Fibroblast of upper back skin (primary cell): ENCODE data around the gene PLOD1.
A peak's percentile ranks its signal among the peaks of the same experiment; 100 is the strongest.

Experiments used
- DNase-seq: peaks from one replicate; pipeline ENCODE4 v3.0.0-alpha.2; 2013

PLOD1 gene

GRCh38 chr1:11940260-11940921, 5.9 kb downstream of the PLOD1 start:
- no peak for DNase-seq

- DNase-seq = no peak
Measured at GRCh38 chr1:11942280-11942679, 7.8 kb downstream of the PLOD1 start.

- DNase-seq = no peak
Measured at GRCh38 chr1:11943619-11944018, 9.1 kb downstream of the PLOD1 start.

- DNase-seq = no peak
Measured at GRCh38 chr1:11944358-11944931, 9.9 kb downstream of the PLOD1 start.

- DNase-seq = no peak
Measured at GRCh38 chr1:11946647-11947046, 12.1 kb downstream of the PLOD1 start.

GRCh38 chr1:11948822-11949458, 14.4 kb downstream of the PLOD1 start:
- no peak for DNase-seq

- no peak for DNase-seq
Measured at GRCh38 chr1:11951901-11952300, 17.4 kb downstream of the PLOD1 start.

- DNase-seq = no peak
Measured at GRCh38 chr1:11952455-11953109, 18.1 kb downstream of the PLOD1 start.

GRCh38 chr1:11955221-11955620, 20.7 kb downstream of the PLOD1 start:
- no peak for DNase-seq

- DNase-seq = no peak
Measured at GRCh38 chr1:11957398-11957797, 22.9 kb downstream of the PLOD1 start.

GRCh38 chr1:11957897-11958296, 23.4 kb downstream of the PLOD1 start:
- no peak for DNase-seq

GRCh38 chr1:11960276-11960675, 25.8 kb downstream of the PLOD1 start:
- no peak for DNase-seq

GRCh38 chr1:11960715-11961114, 26.2 kb downstream of the PLOD1 start:
- no peak for DNase-seq

- no peak for DNase-seq
Measured at GRCh38 chr1:11961230-11961629, 26.7 kb downstream of the PLOD1 start.

GRCh38 chr1:11963622-11964021, 29.1 kb downstream of the PLOD1 start:
- DNase-seq = no peak

GRCh38 chr1:11964656-11965055, 30.1 kb downstream of the PLOD1 start:
- no peak for DNase-seq

GRCh38 chr1:11967028-11967547, 32.6 kb downstream of the PLOD1 start:
- peak; percentile 27 for DNase-seq

GRCh38 chr1:11970441-11971185, 36.1 kb downstream of the PLOD1 start:
- no peak for DNase-seq

- DNase-seq = peak; percentile 43
Measured at GRCh38 chr1:11977625-11978024, 43.1 kb downstream of the PLOD1 start.

GRCh38 chr1:11978301-11978700, 43.8 kb downstream of the PLOD1 start:
- no peak for DNase-seq

- DNase-seq = no peak
Measured at GRCh38 chr1:11979028-11979850, 44.7 kb downstream of the PLOD1 start.
